NCI-H526 (cell line): ENCODE measurements around the gene TMEM80.

Experiments used
- DNase-seq, 2 experiments: peaks; one replicate each; lab custom pipeline; 2025; lab: John Stamatoyannopoulos, UW

Gene TMEM80

DNA sequence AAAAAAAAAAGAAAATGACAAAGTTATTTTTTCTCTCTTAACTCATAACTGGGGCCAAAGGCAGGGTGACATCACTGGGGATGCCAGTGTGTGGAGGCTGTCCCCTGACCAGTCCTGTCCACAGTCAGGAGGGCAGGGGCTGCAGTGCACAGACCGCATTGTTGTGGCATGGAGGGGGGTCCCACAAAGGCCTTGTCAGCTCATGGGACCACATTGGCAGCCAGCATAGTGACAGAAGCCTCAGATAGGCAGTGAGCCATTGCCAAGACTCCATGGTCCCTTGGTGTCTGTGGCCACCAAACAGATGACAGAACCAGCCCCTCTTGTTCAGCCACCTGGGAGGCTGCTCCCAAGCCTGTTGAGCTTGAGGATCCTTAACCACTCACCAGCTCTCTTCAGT lies 4.1 kb downstream of the TMEM80 start:
- no peak for DNase-seq

DNA sequence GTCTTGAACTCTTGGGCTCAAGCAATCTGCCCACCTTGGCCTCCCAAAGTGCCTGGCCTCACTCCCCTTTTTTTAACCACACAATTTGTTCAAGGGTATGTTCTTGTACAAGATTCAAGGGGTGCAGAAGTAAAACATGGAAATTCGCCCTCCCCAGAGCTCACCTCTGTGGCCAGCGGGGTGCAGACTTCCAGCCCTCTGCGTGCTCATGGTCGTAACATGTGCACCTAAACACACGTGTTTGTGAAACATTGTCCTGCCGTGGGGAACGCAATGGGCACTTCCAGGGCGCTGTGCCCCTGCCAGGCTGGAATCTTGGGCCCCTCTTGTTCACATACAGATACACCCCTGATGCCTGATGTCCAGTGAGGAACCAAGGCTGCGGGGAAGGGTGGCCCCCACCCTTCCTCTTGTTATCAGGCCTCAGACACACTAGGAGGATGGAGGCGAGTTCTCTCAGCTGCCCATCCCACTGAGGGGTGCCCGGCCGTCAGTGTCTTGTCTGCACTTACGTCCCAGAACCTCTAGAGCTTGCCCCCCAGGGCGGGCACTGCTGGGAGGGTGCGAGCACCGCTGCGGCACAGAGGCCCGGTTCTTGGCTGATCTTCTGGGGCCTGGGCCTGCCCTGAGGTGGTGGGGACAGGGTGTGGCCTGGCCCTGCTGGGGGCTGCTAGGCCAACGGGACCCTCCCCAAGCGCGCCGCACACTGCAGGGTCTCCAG lies 6.3 kb downstream of the TMEM80 start:
- DNase-seq, result no peak

DNA sequence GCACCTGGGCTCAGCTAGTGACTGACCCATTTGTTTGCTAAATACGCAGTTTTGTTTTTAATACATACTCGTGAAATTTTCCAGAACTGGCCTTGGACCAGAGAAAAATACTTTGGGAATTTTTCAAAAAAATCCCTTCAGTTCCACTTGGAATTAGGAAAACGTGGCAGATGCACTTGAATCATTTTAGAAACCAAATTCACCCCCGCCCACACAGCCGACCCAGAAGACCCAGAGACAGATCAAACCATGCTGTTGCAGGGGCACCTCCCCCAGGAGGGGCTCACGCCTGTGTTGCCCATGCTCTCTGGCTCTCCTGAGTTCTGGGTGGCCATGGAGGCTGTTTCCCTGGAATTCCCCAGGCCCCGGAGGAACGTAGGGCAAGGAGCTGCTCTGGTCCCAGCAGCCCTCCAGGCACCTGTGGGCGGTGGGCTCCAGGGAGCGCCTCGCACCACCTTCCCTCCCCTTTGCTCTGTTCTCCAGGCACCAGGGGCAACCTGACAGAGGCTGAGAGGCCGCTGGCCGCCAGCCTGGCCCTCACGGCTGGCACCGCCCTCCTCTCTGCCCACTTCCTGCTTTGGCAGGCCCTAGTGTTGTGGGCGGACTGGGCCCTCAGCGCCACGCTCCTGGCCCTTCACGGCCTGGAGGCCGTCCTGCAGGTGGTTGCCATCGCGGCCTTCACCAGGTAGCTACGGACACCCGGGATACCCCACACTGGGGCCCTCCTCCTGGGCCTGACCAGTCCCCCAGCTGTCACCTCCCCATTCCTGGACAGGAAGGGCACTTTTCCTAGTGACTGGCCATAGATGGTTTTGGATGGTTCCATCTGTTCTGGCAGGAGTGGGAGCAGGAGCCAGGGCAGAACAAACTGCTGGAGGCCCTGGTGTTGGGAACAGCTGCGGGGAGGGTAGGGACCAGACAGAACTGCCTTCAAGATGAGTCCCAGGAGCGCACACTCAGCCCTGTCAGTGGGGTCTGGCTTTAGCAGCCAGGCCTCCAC lies 7.1 kb downstream of the TMEM80 start:
- no peak for DNase-seq

DNA sequence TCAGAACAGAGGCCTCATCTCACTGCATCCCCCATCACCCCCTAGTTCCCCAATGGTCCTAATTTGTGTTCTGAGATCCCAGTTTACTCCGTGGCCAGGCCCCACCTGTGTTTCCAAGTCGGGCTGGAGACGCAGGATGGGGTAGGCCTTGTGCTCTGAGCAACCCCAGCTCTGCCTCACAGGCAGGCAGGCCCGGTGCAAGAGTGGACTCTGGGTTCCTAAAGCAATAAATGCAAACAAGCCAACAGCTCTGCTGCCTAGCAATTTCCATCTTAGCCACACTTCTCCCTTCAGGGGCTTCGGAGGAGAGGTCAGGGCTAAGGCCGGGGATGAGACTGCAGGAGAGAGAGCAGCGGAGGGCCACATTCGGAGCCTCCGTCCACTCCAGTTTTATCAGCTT lies 7.9 kb downstream of the TMEM80 start:
- no peak for DNase-seq

DNA sequence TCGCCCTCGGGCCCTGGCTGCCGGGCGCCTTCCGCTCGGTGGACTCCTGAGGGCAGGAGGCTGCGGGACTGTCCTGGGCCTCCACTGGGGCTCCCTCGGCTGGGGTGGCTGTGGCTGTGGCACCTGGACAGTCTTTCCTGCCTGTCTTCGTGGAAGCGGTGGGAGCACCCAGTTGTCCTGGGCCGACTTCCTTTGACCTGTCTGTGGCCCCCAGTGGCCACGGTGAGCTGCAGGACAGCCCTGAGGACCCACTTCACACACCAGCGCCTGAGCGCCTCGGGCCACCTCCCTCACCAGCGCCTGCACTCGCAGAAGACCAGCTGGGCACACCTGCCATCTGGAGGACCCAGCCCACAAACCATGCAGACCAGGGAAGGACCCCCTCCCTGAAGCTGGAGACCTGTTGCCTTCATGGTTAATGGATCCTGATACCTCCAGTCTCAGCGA lies 8.6 kb downstream of the TMEM80 start:
- no peak for DNase-seq

DNA sequence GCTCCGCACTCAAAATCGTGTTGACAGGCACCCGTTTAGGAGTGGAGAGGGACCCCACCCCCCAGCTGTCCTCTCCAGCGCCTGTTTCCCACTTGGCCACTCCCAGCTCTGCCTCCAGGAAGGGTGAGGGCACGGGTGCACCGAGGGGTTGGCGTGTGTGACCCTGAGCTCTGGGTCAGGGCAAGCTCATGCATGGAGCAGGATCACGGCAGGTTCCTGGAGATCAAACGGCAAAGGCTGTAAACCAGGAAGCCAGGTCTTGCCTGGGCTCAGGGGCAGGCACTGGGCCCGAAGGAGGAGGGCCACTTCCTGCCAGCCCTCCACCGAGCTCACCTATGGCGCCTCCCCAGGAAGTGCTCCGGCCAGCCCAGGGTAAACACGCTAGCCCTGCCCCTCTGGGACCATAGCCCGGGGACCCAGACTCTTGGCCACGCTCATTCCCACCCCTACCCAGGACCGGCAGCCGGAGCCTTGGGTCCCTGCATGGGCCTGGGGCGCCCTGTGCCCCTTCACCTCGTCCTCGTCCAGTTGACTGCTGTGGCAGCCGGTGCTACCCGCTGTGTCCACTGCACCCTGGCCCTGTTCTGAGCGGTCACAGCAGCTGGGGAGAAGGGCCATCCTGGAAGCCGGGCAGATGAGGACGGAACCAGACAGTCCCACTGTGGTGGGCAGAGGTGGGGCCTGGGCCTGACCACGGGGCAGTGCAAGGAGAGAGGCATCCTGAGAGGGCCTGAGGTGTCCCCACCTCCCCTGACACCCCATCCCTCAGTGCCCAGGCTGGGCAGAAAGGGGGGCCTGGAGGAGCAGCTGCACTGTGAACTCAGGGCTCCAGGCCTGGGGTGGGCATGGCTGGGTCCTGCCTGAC lies 9.4 kb downstream of the TMEM80 start:
- no peak for DNase-seq

DNA sequence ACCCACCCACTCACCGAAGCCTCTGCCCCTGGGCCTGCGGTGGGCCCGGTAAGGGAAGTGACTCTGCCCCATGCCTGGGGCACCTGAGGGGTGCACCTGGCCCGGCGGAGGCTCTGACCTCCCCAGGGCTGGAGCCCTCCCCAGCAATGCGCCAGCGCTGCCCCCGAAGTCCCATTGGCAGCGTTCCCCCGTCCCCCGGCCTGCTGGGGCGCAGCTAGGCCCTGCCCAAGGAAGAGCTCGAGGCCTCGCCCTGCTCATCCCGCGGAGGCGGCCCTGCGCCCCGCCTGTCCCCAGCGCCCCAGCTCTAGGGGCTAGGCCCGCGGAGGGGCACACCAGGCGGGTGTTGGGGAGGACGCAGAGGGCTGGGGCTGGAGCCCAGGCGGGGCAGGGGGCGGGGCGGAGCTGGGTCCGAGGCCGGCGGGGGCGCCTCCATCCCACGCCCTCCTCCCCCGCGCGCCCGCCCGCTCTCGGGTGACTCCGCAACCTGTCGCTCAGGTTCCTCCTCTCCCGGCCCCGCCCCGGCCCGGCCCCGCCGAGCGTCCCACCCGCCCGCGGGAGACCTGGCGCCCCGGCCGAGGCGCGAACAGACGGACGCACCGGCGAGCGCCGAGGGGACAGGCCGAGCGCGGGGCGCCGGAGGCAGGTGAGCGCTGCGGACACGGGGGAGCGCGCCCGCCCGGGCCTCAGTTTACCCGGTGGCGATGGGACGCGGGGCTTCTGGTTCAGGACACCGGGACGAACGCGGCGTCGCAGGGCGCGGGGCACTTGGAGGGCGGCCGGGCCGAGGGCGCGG lies 10.2 kb downstream of the TMEM80 start, which contains the start of gene EPS8L2:
EPS8L2 (plus strand) TSS at position 586 of the 793 bp plus-strand sequence. CDS start 3,177 bp downstream, outside the sequence.
- peak in 1 of 2 experiments; percentile 67 for DNase-seq

DNA sequence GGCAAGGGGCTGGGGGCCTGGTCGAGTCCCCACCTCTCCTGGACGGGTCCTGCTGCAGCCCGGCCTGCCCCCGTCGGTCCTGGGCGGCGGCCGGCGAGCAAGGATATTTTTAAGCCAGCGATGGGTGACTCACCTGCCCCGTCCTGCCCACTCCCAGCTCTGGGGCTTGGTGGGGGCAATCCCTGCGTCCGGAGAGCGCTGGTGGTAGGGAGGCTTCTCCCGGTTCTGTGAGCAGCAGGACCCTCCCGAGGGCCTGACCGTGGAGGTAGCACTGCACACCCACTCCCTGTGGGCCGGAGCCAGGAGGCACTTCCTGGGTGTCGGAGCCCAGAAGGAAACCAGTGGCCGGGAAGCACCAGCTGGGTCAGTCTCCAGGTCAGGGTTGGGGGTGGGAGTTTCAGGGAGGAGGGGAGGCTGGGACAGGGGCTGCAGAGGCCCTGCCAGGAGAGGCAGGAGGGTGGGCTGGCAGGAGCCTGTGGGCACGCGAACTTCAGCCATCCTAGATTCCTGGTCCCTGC lies 10.9 kb downstream of the TMEM80 start:
- no peak for DNase-seq

DNA sequence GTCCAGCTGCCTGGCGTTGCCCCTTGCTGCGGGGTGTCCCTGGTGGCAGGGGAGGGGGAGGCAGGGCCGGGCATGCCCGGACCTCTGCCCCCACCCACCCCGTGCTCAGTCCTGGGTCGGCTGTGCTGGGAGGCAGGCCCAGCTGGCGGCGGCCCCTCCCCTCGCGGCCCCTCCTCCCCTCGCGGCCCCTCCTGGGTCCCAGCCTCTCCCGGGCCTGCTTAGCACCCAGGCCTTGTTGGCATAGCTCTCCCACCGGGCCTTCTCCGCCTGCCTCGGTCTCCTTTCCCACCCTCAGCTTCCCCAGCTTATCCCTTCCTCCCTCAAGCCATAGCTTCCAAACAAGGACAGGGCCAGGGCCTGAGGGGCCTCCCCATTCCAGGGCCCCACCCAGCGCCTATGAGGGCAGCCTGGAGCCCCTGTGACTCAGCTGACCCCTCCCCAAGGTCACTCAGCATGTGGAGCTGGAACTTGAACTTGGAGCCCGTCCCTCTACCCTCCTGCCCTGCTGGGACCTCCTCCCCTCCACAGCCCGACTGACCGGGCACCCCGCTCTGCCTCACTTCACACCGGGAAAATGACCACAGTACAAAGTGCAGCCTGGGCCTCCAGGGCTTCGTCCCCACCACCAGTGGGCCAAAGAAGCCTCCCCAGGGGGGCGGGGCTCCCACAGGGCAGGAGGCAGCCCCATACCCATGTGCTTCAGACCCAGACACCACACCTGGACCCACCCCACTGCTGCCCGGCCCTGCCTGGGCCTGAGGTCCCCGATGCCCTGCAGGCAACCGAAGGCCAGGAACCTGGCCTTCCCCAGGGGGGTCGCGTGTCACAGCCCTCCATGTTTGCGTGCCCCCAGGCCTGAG lies 11.6 kb downstream of the TMEM80 start:
- DNase-seq, result peak in 1 of 2 experiments; percentile 58

DNA sequence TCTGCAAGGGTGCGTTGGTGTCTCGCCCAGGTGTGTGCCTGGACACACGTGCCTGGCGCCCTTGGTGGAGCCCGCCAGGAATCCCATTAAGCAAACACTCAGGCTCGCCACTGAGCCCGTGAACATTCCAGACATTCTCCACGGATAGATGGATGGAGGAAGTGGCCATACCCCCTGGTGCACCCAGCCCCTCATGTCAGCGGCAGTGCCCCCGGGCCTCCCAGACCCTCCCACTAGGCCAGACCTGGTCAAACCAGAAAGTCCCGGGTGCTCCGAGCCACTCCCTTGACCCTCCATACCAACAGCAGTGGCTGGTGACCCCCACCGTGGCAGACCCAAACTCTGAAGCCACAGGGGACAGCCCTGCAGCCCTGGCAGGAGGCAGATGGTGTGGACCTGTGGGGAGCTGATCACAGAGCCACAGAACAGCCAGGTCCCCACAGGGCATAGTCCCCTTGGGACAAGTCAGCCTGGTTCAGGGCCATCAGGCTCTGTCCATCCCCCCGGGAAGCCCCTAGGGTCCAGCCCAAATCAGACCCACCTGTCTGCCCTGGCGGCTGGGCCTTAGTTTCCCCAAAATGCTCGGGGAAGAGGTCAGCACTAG lies 12.3 kb downstream of the TMEM80 start:
- DNase-seq, result no peak

DNA sequence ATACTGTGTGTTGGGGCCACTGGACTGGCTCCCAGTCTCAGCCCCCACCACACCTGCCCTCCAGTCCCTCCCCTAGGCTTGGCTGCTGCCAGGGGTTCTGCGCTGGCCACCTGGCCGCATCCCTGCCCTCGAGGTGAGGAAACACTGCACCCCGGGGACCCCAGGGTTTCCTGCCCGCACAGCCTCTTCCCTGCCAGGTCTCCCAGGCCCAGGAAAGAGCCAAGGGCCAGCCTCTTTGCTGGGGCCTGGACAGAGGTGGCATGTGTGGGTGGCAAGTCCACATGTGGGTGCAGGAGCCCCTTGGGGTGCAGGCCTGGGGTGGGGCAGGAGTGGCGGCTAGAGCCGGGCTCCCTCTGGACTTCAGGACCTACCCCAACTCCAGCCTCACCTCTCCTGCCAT lies 12.9 kb downstream of the TMEM80 start:
- DNase-seq, result no peak

DNA sequence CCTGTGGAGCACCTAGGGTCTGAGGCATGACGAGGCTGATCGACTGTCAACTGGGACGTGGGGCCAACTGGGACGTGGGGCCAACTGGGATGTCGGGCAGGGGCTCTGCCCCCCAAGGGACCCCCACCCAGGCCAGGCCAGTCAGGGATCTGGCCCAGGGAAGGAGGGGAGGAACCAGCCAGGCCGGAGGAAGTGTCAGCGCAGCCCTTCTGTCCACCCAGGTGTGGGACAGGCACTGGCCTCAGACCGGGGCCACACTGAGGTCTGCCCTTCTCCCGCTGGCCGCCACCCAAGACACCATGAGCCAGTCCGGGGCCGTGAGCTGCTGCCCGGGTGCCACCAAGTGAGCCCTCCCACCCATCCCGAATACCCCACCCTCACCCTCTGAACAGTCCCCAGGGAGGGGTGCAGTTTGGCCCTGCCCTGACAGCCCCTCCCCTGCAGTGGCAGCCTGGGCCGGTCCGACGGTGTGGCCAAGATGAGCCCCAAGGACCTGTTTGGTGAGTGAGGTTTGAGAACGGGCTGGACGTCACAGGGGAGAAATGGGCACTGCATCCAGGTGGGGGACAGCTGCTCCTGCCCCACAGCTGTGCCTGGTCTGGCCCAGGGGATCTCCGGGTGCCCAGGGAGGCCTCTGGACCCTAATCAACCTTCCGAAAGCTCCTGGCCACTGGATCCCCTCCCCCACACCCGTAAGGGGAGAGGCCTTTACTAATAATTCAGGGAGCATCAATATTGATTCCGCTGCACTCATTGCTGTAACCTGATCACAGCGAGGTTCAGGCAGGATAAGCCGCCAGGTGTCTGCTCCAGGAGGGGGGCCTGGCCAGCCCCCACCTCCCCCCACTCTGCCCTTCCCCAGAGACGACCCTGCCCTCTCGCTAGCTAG lies 13.7 kb downstream of the TMEM80 start:
- no peak for DNase-seq

DNA sequence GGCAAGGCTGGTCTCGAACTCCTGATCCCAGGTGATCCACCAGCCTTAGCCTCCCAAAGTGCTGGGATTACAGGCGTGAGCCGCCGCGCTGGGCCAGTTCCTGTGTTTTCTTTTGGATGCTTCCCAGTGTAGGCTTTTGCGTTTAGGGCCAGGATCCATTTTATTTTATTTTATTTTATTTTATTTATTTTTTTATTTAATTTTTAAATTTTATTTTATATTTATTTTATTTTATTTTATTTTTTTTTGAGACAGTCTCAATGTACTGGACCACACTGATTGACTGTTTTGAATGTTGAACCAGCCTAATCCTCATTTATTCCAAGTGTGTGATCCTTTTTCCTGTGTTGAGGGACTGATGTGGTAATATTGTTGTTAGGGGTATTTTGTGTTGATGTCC lies 18.8 kb downstream of the TMEM80 start:
- DNase-seq, result no peak

DNA sequence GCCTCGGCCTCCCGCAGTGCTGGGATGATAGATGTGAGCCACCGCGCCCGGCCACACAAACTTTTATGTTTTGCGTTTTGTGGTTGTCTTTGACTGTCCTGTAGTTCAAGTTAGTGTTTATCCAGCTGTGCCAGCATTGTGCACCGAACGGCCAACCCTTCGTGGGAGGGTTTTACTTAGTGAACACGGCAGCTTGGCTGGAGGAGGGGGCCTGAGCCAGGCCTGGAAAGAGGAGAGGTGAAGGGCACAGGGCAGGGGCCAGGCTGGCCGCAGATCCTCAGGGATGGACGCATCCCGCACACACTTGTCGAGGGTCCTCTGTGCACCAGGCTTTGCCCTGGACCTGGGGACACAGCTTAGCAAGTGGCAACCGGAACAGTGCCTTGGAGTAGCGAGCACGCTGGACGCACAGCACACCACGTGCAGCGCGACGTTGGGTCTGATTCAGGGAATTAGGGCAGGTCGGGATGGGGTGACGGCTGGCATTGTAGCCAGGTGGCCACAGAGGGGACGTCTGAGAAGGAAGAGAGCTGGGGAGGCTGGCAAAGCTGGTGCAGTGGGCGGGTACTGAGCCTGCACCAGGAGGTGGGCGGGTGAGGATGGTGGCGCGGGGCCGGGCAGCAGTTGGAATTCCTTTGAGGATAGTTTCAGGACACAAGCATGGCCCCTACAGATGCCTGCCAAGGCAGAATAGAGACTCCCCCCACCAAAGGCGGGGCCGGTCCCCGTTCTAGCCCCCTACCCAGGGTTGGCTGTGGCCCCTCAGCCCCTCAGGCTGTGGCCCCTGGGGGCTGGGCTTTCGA lies 23.8 kb downstream of the TMEM80 start:
- DNase-seq, result no peak

DNA sequence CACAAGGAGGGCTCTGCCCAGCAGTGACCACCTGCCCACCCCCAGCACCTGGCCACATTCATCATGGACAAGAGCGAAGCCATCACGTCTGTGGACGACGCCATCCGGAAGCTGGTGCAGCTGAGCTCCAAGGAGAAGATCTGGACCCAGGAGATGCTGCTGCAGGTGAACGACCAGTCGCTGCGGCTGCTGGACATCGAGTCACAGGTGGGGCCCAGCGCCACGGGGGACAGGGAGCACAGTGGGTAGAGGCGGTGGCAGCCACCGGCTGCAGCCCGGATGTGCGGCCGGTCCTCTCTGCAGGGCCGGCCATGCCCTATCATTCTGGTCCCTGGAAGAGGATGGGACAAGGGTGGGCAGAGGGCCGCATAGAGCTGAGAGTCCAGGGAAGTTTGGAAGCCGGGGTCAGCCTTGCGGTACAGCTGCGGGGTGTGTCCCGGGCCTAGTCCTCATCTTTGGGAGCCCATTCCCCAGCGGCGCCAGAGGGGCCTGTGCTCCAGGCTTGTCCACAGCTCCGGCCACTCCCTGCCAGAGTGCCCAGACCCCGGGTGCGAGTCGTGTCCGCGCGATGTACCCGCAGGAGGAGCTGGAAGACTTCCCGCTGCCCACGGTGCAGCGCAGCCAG lies 24.5 kb downstream of the TMEM80 start:
- no peak for DNase-seq

DNA sequence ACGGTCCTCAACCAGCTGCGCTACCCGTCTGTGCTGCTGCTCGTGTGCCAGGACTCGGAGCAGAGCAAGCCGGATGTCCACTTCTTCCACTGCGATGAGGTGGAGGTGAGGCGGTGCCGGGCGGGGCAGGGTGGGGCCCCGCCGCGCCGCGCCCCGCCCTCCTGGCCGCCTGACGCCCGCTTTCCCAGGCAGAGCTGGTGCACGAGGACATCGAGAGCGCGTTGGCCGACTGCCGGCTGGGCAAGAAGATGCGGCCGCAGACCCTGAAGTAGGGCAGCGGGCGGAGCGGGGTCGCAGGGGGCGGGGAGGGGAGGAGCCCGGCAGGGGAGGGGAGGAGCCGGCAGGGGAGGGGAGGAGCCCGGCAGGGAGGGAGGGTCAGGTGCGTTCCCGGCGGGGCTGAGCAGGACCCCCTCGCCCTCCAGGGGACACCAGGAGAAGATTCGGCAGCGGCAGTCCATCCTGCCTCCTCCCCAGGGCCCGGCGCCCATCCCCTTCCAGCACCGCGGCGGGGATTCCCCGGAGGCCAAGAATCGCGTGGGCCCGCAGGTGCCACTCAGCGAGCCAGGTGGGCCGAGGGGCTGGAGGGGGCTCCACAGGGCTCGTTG lies 25.1 kb downstream of the TMEM80 start:
- DNase-seq, result peak in 1 of 2 experiments; percentile 90
